ENCODE measurements around the gene FBXL17.

- TF ChIP-seq, protein P1, sequence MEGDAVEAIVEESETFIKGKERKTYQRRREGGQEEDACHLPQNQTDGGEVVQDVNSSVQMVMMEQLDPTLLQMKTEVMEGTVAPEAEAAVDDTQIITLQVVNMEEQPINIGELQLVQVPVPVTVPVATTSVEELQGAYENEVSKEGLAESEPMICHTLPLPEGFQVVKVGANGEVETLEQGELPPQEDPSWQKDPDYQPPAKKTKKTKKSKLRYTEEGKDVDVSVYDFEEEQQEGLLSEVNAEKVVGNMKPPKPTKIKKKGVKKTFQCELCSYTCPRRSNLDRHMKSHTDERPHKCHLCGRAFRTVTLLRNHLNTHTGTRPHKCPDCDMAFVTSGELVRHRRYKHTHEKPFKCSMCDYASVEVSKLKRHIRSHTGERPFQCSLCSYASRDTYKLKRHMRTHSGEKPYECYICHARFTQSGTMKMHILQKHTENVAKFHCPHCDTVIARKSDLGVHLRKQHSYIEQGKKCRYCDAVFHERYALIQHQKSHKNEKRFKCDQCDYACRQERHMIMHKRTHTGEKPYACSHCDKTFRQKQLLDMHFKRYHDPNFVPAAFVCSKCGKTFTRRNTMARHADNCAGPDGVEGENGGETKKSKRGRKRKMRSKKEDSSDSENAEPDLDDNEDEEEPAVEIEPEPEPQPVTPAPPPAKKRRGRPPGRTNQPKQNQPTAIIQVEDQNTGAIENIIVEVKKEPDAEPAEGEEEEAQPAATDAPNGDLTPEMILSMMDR (IDR thresholded peaks at IDR 0.05; ENCODE audit: insufficient read depth, low read length, poor library complexity, severe bottlenecking), result no peak
- no peak for TF ChIP-seq EZH2phosphoT487 (conservative IDR thresholded peaks at IDR 0.05; ENCODE audit: low read length)
These were observed 356.9 kb downstream of the FBXL17 start for GRCh38 chr5:108024986-108025385.

All from SU-DHL-6 (cell line).